K562 (cell line): Measurements from ENCODE around the gene CALHM1. TPM values are rescaled to one million over a fixed set of nuclear protein-coding genes. Genes with fewer than 3 reads are reported as not detected.

Source experiments
- BHLHE40 ChIP-seq: IDR thresholded peaks from 2 replicates; pipeline ENCODE4 v1.6.1; 2011; ENCODE audit warnings: low read length, improper control_type of control experiment
- CBFB ChIP-seq: sonication (generic); formaldehyde crosslinking; IDR thresholded peaks from 2 replicates; pipeline ENCODE4 v1.4.0; 2020; ENCODE audit warnings: mild to moderate bottlenecking, missing genetic modification reagents
- CHCHD3 ChIP-seq: fragments of 250-450 bp; sonication (Bioruptor Pico); IDR thresholded peaks from 2 replicates; pipeline ENCODE4 v2.1.2; 2022; ENCODE audit warnings: mild to moderate bottlenecking
- GATA2 ChIP-seq: sonication (generic); formaldehyde crosslinking; IDR thresholded peaks from 2 replicates; pipeline ENCODE4 v1.4.0; 2020; ENCODE audit warnings: mild to moderate bottlenecking, missing genetic modification reagents
- HMG20B ChIP-seq: fragments of 250-450 bp; sonication (Bioruptor Pico); IDR thresholded peaks from 2 replicates; pipeline ENCODE4 v1.5.0; 2021; ENCODE audit warnings: mild to moderate bottlenecking
- MLLT1 ChIP-seq, 2 experiments: fragments of 450-650 bp; IDR thresholded peaks; 2 replicates each; pipeline ENCODE4 v1.6.1; 2016
- NFE2 ChIP-seq: IDR thresholded peaks from 2 replicates; pipeline ENCODE4 v1.6.1; 2014; ENCODE audit warnings: antibody characterized with exemption, low read depth
- POLR3G ChIP-seq: IDR thresholded peaks from 2 replicates; pipeline ENCODE4 v1.6.1; 2011; ENCODE audit not compliant: insufficient read length, insufficient replicate concordance; ENCODE audit errors: extremely low read depth
- RBBP5 ChIP-seq: fragments of 200-600 bp; sonication (generic); IDR thresholded peaks from 2 replicates; pipeline ENCODE4 v1.6.1; 2012; ENCODE audit warnings: borderline replicate concordance, mild to moderate bottlenecking, low read length, control low read depth, inconsistent platforms; ENCODE audit not compliant: insufficient read depth, poor library complexity, severe bottlenecking
- RNF2 ChIP-seq: sonication (generic); IDR thresholded peaks from 2 replicates; pipeline ENCODE4 v1.6.1; 2016
- SNRNP70 ChIP-seq: fragments of 200-400 bp; formaldehyde crosslinking; optimal IDR thresholded peaks from 2 replicates; pipeline ENCODE3; 2017; ENCODE audit warnings: low read depth, low read length
- SP1 ChIP-seq: sonication (generic); formaldehyde crosslinking; IDR thresholded peaks from 2 replicates; pipeline ENCODE4 v1.8.1; 2022; ENCODE audit warnings: mild to moderate bottlenecking, missing genetic modification reagents
- SRF ChIP-seq, 2 experiments: fragments of 250-450, 450-650 bp in 1 of 2; sonication (Bioruptor Pico) in 1 of 2; sonication (generic) in 1 of 2; formaldehyde crosslinking; IDR thresholded peaks; 2 replicates each; pipeline versions ENCODE4 v1.5.0 to v1.5.1; 2020 to 2022; ENCODE audit warnings: mild to moderate bottlenecking in 1 of 2, missing genetic modification reagents in 1 of 2
- TCF7 ChIP-seq: sonication (generic); IDR thresholded peaks from 2 replicates; pipeline ENCODE4 v1.6.1; 2016; ENCODE audit warnings: antibody characterized with exemption, borderline replicate concordance
- TOE1 ChIP-seq, 2 experiments: fragments of 450-650 bp in 1 of 2; sonication (generic) in 1 of 2; formaldehyde crosslinking in 1 of 2; IDR thresholded peaks; 2 replicates each; pipeline versions ENCODE4 v1.7.1 to v1.8.0; 2016 to 2022; ENCODE audit warnings: borderline replicate concordance in 2 of 2, mild to moderate bottlenecking in 2 of 2, antibody characterized with exemption in 1 of 2, inconsistent platforms in 1 of 2, low read depth in 1 of 2, missing genetic modification reagents in 1 of 2, moderate library complexity in 1 of 2
- TRIM25 ChIP-seq: fragments of 450-650 bp; IDR thresholded peaks from 2 replicates; pipeline ENCODE4 v1.7.0; 2016; ENCODE audit warnings: borderline replicate concordance
- ZNF12 ChIP-seq: sonication (generic); formaldehyde crosslinking; IDR thresholded peaks from 2 replicates; pipeline ENCODE4 v1.4.0; 2020; ENCODE audit warnings: mild to moderate bottlenecking, missing genetic modification reagents
- ZNF551 ChIP-seq: fragments of 250-450 bp; sonication (Bioruptor Pico); IDR thresholded peaks from 2 replicates; pipeline ENCODE4 v1.5.0; 2021; ENCODE audit warnings: mild to moderate bottlenecking, moderate library complexity
- polyA plus RNA-seq, 8 experiments: library from polyadenylated mRNA; depleted of rRNA in 4 of 8; stranded (reverse) in 5 of 8; unstranded in 3 of 8; fragments of >200 nt; fragmentation: Nextera tagmentation in 2 of 8; fragmentation: Illumina TruSeq in 1 of 8; extraction: Ambion mirVana in 2 of 8; extraction: Trizol in 1 of 8; gene quantifications; 2 replicates each; pipeline versions ENCODE4 v1.2.1 to v1.2.3, GENCODE V29; 2011 to 2014; ENCODE audit warnings: inconsistent platforms in 1 of 8, missing spikeins in 1 of 8
- total RNA-seq, 7 experiments: library from RNA; depleted of rRNA in 6 of 7; stranded (reverse); fragments of >200 nt in 6 of 7; fragmentation: Illumina TruSeq in 2 of 7; extraction: Trizol in 2 of 7; gene quantifications; 2 replicates each; pipeline versions ENCODE4 v1.2.1 to v1.2.3, GENCODE V29; 2011 to 2021; ENCODE audit warnings: low replicate concordance in 1 of 7
- TF ChIP-seq, protein P1 (sequence below): sonication (generic); formaldehyde crosslinking; IDR thresholded peaks from 2 replicates; pipeline ENCODE4 v1.8.0; 2022; ENCODE audit warnings: mild to moderate bottlenecking, missing genetic modification reagents
- TF ChIP-seq, protein P2 (sequence below): sonication (generic); formaldehyde crosslinking; IDR thresholded peaks from 2 replicates; pipeline ENCODE4 v1.8.1; 2023; ENCODE audit warnings: mild to moderate bottlenecking, missing genetic modification reagents

CALHM1 gene
- total and polyA plus RNA-seq, 9 of the 15 experiments (the other 6 are each of a cell fraction or from before 2014, with no cell fraction given): 0.03 TPM; not detected in 8

DNA sequence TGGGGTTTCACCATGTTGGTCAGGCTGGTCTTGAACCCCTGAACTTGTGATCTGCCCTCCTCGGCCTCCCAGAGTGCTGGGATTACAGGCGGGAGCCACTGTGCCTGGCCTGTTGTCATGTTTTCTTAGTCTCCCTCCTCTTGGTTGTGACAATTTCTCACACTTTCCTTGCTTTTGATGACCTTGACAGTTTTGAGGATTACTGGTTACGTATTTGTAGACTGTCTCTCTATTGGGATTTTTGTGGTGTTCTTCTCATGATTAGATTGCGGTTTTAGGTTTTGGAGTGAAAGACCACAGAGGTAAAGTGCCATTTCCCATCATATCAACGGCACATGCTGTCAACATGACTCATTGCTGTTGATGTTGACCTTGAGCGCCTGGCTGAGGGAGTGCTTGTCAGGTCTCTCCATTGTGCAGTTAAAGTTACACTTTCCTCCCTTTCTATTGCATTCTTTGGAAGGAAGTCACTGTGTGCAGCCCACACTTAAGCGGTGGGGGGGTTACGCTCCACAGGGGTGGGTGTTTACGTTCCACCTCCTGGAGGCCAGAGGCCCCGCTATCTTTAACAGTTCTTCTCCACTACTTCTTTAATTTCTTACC is 45.6 kb upstream of the CALHM1 start (continued):
- TF ChIP-seq NFE2: peak; percentile 48; the same call in 1 of the 2 replicates
- TF ChIP-seq POLR3G: no peak
- TF ChIP-seq, protein P1, sequence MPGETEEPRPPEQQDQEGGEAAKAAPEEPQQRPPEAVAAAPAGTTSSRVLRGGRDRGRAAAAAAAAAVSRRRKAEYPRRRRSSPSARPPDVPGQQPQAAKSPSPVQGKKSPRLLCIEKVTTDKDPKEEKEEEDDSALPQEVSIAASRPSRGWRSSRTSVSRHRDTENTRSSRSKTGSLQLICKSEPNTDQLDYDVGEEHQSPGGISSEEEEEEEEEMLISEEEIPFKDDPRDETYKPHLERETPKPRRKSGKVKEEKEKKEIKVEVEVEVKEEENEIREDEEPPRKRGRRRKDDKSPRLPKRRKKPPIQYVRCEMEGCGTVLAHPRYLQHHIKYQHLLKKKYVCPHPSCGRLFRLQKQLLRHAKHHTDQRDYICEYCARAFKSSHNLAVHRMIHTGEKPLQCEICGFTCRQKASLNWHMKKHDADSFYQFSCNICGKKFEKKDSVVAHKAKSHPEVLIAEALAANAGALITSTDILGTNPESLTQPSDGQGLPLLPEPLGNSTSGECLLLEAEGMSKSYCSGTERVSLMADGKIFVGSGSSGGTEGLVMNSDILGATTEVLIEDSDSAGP: no peak
- no peak for TF ChIP-seq SRF (CRISPR knock-in tag; IDR thresholded peaks at IDR 0.05)
- TF ChIP-seq BHLHE40: peak; percentile 94
- no peak for TF ChIP-seq ZNF12 (CRISPR knock-in tag)
- peak in 1 of 2 experiments; percentile 96; a peak in 2 of 4 replicates for TF ChIP-seq MLLT1 (IDR thresholded peaks at IDR 0.05)
- no peak for TF ChIP-seq CHCHD3 (CRISPR knock-in tag)
- TF ChIP-seq ZNF551 (CRISPR knock-in tag): no peak
- 0 out of 2 replicates have a peak, but pooled peaks have one; percentile 43 for TF ChIP-seq SP1 (CRISPR knock-in tag)
- TF ChIP-seq TCF7: 0 out of 2 replicates have a peak, but pooled peaks have one; percentile 29
- TF ChIP-seq CBFB (CRISPR knock-in tag): peak; percentile 80; the same call in 1 of the 2 replicates
- peak; percentile 64; the same call in 1 of the 2 replicates for TF ChIP-seq RNF2
- no peak for TF ChIP-seq TRIM25
- no peak for TF ChIP-seq GATA2
- TF ChIP-seq SNRNP70: no peak
- TF ChIP-seq, protein P2, sequence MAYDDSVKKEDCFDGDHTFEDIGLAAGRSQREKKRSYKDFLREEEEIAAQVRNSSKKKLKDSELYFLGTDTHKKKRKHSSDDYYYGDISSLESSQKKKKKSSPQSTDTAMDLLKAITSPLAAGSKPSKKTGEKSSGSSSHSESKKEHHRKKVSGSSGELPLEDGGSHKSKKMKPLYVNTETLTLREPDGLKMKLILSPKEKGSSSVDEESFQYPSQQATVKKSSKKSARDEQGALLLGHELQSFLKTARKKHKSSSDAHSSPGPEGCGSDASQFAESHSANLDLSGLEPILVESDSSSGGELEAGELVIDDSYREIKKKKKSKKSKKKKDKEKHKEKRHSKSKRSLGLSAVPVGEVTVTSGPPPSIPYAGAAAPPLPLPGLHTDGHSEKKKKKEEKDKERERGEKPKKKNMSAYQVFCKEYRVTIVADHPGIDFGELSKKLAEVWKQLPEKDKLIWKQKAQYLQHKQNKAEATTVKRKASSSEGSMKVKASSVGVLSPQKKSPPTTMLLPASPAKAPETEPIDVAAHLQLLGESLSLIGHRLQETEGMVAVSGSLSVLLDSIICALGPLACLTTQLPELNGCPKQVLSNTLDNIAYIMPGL: no peak
- peak; percentile 39; the same call in 1 of the 2 replicates for TF ChIP-seq TOE1 (IDR thresholded peaks at IDR 0.05; ENCODE audit: borderline replicate concordance)
- TF ChIP-seq TOE1 (CRISPR knock-in tag; IDR thresholded peaks at IDR 0.05; ENCODE audit: borderline replicate concordance, low read depth): no peak
- TF ChIP-seq RBBP5: no peak
- no peak for TF ChIP-seq HMG20B (CRISPR knock-in tag)
